Measurements from ENCODE around the gene TMEM89. TPM values are rescaled to one million over a fixed set of nuclear protein-coding genes. Genes with fewer than 3 reads are reported as not detected.

The TMEM89 gene
- total RNA-seq, 1 donor from 2014 or later, result not detected

DNA sequence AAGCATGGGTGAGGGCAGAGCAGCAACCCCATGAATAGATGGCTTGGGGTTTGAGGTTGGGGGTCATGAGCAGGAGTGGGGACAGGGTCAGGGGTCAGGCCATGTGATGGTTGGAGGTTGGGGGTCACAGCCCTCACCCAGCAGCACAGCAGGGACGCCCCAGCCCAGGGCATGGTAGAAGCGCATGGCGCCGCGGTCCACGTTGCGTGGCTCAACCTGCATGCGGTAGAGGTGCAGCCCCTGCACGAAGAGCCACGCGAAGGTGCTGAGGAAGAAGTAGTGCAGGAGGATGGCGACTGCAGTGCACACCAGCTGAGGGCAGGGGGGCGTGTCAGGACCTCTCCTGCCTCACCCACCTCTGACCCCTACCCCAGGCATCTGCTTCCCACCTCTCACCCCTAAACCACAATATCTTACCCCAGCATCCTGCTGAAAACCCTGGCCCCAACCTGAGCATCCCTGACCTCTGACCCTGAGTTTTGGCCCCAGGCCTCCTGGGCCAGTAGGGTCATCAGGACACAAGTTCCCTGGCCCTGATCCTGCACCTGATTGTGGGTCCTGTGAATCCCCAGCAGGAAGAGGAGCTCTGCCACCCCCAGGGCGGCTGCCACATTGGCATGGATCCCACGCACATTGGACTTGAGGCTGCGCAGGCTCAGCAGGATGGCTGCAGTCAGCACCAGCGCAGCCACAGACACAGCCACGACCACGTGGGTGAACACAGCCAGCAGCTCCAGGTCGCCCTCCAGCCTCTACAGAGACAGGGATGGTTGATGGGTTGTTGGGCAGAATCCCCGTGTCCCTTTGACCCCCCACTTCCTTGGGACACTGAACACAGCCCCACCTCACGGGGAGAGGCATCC, 23.6 kb upstream of the TMEM89 start:
- FAIRE-seq (no peak), DNase-seq (ENCODE audit: low spot score in 2 of 2) (peak in 1 of 2 donors; percentile 55)

DNA sequence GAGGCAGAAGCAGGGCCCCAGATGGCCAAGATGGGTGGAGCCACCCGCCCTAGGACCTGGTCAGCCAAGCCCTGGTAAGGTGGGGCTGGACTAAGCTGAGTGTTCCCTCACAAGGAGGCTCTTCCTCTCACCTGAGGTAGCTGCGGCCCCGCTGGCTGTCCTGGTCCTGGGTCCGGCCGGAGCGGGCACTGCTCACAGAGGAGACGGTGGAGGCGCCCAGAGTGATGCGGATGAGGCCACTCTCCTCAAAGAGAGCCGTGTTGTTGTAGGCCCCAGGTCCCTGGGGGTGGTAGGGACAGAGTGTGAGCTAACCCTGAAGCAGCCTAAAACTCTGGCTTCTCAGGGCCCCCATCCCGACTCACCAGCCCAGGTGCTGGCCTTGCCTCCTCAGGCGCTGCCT, 21.0 kb upstream of the TMEM89 start:
- no peak for FAIRE-seq

DNA sequence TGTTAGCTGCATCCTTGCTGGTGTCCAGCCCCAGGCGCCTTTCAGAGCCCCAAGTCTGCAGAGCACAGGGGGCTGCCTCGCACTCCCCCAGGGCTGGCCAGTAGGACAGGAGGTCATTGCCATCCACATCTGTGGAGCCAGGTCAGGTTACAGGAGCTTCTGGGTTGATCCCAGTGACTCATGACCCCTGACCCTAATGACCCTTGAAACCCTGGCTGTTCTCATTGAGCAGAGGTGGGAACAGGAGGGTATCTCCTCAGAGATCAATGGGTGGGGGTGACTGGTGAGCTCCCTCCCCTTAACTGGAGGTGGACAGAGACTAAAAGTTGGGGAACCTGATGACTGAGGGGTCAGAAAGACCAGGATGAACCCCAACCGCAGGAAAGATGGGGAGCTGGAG, 19.8 kb upstream of the TMEM89 start:
- no peak for DNase-seq (ENCODE audit: low spot score in 2 of 2)

More for the DNA sequence above, 21.0 kb upstream of the TMEM89 start:
- no peak for DNase-seq (ENCODE audit: low spot score in 2 of 2)

DNA sequence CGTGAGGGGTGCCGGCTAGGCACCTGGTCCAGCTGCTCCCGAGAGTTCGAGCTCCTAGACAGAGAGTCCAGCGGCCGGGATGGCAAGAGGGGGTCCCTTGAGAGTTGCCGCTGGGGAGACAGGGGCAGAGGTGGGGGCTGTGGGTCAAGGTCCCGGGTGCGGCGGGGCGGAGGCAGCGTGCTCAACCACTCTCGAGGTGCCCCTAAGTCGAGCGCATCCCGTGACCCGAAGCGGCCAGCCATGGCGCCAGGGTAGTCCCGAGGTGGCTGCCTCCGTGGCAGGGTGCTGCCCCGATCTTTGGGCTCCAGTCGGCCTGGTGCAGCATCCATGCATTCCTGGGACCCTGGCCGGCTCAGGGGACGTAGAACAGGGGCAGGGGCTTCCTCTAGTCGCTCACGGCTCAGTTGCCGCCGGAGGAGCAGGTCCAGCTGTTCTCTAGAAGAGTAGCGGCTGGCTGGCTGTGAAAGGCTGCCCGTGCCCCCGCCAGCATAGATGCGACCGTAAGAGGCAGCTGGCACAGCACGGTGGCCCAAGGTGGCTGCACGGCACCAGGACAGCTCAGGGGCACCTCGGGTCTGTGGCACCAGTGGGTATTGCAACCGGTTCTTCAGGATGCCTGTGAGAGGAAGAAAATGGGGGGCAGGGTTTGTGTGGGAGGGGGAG, 18.5 kb upstream of the TMEM89 start:
- no peak for DNase-seq (ENCODE audit: low spot score in 2 of 2)
- FAIRE-seq, result no peak

More for the DNA sequence above, 19.8 kb upstream of the TMEM89 start:
- FAIRE-seq, result no peak

DNA sequence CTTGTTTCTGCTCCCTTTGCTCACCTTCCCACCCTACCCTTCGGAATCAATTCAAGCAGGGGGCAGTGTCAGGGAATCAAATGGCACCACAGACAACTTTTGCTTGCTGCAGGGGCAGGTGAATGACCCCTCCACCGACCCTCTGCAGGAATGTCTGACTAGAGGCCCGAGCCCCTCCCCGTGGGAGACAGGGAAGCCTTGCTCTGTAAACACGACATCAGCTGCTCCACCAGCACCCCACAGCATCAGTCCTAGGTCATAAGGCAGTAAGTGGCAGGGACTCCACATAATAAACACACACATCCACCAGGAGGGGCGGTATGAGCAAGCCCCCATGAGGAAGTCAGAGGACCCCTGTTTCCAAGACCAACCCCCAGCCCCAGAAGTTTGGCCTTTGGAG, 15.7 kb upstream of the TMEM89 start:
- FAIRE-seq (no peak), DNase-seq (ENCODE audit: low spot score in 2 of 2) (no peak)

DNA sequence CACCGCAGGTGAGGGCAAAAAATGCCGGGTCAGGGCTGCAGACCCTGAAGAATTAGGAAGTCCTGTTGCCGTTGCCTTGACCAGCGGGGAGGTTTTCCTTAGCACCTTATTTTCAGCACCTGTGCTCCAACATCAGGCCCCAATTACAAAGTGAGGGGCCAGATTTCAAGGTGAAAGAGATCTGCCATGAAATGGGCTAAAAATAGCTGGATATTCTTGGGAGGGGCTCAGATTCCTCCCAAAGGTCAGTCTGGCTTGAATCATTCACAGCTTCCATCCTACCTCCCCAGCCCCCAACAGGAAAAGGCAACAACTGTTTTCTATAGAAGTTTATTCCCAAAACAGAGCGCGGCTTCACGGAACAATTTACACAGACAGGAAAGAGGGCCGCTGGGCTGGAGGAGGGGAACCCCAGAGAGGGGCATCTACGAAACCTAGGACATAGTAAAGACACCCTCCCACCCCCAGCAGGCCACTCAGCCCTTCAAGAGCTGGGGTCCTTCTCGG, 14.6 kb upstream of the TMEM89 start:
- FAIRE-seq (no peak), DNase-seq (ENCODE audit: low spot score in 2 of 2) (no peak)

DNA sequence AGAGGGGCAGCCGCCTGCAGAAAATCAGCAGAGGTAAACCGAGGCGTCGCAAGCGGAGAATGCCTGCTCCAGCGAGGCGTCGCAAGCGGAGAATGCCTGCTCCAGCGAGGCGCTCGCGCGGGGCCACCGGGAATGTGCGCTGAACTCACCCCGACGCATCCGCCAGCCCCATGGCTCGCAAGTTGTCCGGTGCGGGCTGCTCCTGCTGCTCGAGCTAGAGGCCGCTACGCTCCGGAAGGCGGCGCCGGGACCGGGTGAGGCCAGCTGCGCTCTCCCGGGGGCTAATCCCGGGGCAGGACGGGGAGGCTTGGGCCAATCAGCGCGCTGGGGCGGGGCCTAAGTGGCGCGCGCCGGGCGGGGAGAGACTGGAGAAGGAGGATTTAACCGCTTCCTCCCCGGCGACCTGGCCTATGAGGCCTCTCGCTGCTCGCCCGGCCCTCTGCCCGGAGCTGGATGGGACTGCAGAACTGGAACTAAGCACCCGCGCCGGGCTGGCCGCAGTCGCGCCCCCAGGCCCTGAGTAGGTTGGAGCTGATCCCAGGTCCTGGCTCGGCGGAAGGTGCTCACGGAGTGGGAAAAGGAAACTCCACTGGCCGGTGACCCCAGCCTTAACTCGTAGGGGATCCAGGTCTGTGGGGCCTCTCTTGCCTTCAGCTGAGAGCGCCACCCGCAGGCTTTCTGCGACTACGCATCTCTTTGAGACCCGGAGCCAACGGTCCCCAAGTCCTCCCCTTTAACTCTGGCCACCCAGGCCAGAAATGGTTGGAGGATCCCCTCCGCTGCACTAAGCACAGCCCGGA, 13.9 kb upstream of the TMEM89 start, which contains the start of gene SLC26A6:
Gene SLC26A6 (minus strand): TSS at position 240 of the 800 bp plus-strand sequence. CDS start 68 bp downstream, at position 172.
- FAIRE-seq (no peak), DNase-seq (ENCODE audit: low spot score in 2 of 2) (peak; percentile 100)

DNA sequence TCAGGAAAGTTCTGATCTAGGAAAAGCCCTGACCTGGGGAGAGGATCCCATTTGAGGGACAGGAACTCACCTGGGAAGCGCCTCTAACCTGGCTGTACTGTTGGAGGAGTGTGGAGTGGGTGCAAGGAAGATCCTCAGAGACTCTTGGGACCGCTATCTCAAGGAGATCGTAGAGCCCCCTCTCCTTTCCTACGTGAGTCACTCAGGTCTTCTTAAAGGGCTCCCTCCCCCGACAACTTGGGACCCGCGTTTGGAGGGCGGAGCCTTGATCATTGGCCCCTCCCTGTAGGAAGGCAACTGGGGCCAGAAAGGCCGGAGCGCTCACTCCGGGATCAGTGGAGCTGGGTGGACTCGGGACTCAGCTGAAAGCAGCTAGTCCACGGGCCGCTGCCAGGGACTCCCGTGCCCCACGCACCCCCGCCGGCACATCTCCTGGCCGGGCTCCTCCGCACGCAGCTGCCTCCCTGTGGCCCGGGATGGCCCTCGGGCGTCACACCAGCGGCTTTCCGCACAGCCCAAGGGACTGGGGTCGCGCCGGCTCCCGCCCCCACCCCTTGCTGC, 13.2 kb upstream of the TMEM89 start:
- FAIRE-seq, result no peak
- DNase-seq (ENCODE audit: low spot score in 2 of 2), result peak in 1 of 2 donors; percentile 77

DNA sequence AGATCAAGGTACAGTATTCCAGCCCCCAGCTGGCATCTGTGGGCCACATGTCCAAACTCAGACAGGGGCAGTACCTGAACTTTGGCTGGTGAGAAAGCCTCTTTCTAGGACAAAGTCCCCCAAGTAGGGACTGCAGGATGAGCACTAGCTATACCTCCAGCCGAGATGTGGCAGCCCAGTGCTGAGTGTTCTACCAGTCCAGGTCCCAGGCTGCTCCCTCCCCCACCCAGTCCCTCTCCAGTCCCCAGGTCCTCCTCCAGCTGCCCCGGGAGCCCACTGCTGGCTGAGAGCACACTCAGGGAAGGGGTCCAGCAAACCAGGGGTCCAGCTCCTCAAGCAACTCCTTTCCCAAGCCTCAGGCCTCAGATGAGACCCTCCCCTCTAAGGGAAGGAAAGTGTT, 12.2 kb upstream of the TMEM89 start:
- DNase-seq (ENCODE audit: low spot score in 2 of 2) (no peak), FAIRE-seq (no peak)

DNA sequence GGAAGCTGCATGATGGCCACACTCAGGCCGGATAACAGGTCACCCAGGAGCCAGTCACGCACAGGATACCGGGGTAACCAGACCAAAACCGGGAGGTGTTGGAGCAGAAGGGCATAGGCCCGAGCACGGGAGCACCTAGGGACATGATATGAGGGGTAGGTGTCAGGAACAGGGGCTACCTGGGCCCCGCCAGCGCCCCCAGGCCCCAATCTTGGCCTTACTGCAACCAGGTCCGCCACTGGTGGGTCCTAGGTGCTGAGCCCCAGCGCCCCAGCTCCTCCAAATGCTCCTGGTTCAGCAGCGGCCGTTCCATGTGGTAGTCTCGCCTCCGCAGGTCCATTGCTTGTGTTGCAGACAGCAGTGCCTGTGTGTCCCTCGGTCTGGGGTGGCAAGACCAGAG, 11.7 kb upstream of the TMEM89 start:
- FAIRE-seq, result no peak
- no peak for DNase-seq (ENCODE audit: low spot score in 2 of 2)

DNA sequence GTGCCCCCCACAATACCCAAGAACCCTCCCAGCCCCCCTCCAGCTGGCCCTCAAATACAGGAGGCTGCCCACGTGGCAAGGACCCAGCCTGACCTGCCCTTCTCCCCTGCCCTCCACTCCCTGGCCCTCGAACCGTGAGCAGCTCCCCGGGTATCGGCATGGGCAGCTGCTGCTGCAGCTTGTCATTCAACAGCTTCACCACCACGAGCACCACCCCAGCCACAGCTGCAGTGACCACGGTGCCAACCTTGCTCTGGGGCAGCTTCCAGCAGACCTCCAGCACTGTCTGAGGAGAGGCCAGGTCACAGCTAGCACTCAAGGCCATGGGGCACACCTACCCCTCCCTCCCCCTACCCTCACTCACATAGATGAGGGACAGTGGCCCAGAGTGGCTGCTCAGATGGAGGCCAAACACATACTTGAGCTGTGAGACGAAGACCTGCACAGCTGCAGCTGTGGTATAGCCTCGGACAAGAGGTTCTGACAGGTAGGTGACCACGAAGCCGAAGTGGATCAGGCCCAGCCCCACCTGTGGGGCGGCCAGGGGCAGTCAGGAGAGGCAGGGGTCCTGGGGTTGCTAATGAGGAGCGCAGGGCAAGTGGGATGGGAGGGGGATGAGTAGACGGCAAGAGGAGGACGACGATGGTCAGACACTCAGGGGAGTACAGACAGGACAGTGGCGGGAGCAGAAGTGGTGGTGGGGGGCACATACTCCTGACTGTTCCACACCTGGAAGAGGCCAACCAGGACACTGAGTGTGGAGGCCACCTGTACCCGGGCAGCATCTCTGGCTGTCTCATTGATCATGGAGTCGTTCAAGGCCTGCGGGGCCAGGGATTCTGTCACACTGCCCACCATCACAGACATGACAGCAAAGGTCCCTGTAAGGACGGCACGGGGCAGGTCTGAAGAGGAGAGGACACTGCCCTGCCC, 10.2 kb upstream of the TMEM89 start:
- DNase-seq (ENCODE audit: low spot score in 2 of 2) (no peak), FAIRE-seq (no peak)

DNA sequence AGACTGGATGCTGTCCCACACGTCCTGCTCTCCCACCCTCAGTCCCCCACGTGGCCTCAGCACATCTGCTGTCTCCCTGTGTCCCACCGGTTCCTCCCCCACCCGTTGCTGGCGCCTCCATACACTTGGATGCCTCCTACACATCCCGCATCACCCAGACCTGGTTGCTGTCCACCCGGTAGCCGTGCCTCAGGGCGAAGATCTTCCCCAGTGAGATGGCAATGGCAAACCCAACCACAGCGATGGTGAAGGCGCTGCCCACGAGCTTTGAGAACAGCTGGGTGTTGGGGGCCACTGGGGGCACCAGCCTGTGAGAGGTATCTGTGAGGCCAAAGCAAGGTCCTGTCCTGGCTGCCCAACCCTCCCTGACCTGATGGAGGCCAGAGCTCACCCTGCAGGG, 9.3 kb upstream of the TMEM89 start:
- DNase-seq (ENCODE audit: low spot score in 2 of 2), result no peak
- FAIRE-seq, result no peak

DNA sequence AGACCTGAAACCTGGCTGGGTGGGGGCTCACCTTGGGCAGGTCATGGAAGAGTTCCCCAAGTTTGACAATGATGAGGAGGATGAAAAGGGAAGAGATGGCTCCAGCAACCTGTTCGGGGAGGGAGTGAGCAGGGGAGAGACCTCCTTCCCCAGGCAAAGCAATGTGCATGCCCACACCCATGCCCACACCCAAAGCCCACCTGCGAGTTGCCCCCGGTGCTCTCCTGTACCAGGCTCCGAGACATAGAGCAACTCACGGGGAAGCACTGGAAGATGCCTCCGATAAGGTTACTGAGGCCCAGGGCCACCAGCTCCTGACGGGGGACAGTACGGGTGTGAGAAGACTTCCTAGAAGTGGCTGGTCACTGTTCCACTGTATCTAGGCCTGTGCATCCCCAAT, 8.8 kb upstream of the TMEM89 start:
- FAIRE-seq, result no peak
- DNase-seq (ENCODE audit: low spot score in 2 of 2), result no peak

DNA sequence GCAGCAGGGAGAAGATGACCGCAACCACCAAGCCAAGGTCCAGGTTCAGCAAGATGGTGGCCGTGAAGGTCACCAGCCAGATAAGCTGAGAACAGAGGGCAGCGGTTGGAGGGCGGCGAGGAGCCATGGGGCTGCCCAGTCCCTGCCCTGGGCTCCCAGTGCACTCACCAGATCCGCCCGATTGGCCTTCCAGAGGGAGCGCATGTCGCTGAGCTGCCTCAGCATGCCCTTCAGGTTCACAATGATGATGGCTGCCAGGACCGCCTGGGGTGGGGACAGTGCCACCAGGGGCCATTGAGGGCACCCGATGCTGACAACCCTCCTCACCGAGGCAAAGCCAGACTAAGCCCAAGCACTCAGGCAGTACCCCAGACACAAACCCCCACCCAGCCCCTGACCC, 8.3 kb upstream of the TMEM89 start:
- FAIRE-seq (no peak), DNase-seq (ENCODE audit: low spot score in 2 of 2) (no peak)

DNA sequence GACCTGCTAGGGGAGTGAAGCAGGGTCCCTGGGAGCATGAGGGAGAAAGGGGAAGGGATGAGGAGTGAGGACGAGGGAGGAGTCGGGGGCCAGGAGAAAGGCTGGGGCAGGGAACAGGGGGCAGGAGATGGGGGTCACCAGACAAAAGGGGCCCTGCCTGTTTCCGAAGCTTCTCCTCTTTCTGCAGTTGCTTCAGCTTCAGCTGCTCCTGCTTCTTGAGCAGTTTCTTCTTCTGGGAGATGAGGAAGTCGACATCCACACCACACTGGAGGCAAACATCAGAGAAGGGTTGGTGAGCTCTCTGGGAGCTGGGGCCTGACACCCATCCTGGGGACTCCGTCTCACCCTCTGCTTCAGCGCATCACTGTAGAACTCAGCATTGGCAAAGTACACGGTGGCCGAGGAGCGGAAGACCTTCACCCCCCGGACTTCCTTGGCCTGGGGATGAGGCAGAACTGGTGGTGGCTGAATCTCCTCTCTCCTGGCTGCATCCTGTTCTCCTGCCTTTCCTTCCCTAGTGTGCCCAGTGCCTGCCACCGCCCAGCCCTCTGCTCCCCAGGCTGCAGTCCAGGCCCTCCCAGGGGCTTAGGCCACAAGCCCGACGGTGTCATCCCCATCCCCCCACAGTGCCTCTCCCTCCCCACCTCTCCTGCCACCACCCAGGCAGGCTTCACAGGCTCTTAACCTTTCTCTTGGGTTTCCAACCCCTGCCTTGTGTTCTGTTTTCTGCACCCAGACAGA, 6.9 kb upstream of the TMEM89 start:
- DNase-seq (ENCODE audit: low spot score in 2 of 2) (no peak), FAIRE-seq (no peak)

DNA sequence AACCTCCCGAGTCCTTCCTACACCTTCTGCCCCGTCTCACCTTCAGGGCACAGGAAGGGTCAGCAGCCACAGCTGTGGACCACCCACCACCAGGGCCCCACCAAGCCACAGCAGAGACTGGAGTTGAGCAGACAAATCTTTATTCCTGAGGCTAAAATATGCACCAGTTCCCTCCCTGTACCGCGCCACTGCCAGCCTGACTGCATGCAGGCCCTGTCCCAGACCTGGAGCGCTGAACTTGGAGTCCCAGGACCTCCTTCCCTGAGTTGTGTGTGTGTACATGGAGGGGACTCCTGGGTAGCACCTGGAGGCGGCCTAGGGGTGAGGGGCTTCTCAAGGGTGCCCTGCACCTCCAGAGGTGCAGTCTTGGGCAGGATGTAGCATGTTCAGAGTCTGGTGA, 4.0 kb upstream of the TMEM89 start:
- DNase-seq (ENCODE audit: low spot score in 2 of 2), result no peak
- FAIRE-seq, result no peak

DNA sequence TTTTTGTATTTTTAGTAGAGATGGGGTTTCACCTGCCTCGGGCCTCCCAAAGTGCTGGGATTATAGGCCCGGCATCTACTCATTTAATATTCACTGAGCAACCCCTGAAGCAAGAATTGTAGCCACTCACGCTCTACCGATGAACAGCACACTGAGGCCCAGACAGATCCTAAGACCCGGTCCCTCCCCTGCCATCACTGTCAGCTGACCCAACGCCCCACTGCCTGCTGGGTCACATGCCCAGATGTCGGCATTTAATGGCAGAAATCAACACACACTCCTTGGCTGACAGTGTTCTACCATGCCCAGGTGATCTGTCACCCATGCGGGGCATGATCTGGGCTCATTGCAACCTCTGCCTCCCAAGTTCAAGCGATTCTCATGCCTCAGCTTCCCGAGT, 3.2 kb upstream of the TMEM89 start:
- DNase-seq (ENCODE audit: low spot score in 2 of 2), result no peak
- FAIRE-seq, result no peak

DNA sequence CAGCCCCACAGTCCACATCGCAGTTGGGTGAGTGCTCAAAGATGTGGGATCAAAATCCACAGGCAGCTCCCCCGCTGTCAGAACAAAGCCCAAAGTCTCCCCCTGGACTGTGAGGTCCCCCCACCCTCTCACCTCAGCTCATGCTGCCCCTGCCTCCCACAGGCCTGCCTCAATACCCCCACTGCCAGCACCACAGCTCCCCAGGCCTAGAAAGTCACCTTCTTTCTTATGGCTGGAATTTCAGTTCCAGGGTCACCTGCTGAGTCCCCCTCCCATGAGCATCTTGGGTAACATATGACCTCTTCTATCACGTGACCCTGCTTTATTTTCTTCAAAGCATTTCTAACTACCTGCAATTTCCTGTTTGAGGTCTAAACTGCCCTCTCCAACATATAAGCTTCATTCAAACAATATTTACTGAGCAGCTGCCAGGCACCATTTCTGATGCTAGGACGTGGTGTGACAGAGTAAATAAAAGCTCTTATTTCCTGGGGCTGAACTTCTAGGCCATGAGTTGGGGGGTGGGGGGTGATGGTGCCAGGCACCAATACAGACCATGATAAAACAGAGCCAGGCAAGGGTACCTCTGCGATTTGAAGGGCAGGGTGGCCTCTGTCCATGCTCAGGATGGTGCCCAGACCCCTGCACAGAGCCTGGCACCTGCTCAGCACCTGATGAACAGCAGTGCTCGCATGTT, 2.4 kb upstream of the TMEM89 start:
- DNase-seq (ENCODE audit: low spot score in 2 of 2), result no peak
- no peak for FAIRE-seq

Measured in frontal cortex (tissue), 4 donors.